ENCODE measurements around the gene EML3. TPM values are rescaled to one million over a fixed set of nuclear protein-coding genes. Genes with fewer than 3 reads are reported as not detected.
"Not testable (repeated sequence)": the region's sequence is repeated elsewhere in the genome, so short reads cannot be mapped to it uniquely, and the experiment has no call there.

Gene EML3
- total RNA-seq, 1 donor from 2014 or later, result 29.7 TPM

DNA sequence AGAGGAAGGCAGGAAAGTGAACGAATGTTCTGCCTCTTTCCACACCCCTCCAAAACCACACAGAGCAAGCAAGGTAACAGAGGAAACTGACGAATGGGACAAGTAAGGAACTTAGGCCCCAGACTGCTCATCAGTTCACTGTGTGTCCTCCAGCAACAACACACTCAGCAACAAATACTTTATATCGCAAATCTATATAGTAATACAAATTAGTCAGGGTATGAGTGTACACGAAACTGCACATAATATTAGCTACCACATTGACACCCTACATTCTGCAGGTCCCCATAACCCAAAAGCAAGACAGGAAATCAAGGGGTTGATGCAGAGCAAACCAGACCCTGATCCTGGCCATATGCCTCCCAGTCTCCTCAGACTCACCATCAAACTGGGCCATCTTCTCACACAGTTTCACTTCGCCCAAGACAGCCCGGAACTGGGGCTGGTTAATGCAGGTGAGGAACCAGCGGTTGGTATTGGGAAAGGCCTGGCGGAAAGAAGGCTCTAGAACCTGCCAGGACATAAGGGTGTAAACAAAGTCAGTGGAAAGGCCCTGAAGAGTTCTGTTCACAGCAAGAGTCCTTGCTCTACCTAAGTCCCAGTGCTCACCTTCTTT, 45.4 kb downstream of the EML3 start:
- no peak overlapping the region for H3K4me3 ChIP-seq (ENCODE audit: low read depth, low read length)
- DNase-seq (ENCODE audit: low read depth), result no peak
- TF ChIP-seq, protein P1, sequence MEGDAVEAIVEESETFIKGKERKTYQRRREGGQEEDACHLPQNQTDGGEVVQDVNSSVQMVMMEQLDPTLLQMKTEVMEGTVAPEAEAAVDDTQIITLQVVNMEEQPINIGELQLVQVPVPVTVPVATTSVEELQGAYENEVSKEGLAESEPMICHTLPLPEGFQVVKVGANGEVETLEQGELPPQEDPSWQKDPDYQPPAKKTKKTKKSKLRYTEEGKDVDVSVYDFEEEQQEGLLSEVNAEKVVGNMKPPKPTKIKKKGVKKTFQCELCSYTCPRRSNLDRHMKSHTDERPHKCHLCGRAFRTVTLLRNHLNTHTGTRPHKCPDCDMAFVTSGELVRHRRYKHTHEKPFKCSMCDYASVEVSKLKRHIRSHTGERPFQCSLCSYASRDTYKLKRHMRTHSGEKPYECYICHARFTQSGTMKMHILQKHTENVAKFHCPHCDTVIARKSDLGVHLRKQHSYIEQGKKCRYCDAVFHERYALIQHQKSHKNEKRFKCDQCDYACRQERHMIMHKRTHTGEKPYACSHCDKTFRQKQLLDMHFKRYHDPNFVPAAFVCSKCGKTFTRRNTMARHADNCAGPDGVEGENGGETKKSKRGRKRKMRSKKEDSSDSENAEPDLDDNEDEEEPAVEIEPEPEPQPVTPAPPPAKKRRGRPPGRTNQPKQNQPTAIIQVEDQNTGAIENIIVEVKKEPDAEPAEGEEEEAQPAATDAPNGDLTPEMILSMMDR (conservative IDR thresholded peaks at IDR 0.05; ENCODE audit: low read depth, low read length), result no peak

DNA sequence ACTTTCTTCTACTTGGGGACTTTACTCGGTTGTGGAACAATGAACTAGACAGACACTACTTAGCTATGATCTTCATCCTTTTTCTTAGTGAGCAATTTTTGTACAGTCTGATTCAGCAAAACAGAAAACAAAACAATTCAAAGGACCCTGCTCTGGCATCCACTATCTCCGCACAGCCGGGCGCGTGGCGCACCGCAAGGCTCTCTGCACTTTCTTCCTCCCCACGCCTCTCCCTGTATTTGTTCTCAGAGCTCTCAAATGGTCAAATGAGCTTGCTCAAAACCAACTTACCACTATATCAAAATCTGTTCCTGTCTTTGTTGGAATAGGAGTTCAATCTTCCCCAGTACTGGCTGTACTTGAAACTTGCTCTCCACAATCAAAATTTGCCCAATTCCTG, 46.3 kb downstream of the EML3 start:
- H3K4me3 ChIP-seq (ENCODE audit: low read depth, low read length), result no peak overlapping the region
- DNase-seq (ENCODE audit: low read depth), result no peak
- TF ChIP-seq, protein P1 (conservative IDR thresholded peaks at IDR 0.05; ENCODE audit: low read depth, low read length), result no peak

DNA sequence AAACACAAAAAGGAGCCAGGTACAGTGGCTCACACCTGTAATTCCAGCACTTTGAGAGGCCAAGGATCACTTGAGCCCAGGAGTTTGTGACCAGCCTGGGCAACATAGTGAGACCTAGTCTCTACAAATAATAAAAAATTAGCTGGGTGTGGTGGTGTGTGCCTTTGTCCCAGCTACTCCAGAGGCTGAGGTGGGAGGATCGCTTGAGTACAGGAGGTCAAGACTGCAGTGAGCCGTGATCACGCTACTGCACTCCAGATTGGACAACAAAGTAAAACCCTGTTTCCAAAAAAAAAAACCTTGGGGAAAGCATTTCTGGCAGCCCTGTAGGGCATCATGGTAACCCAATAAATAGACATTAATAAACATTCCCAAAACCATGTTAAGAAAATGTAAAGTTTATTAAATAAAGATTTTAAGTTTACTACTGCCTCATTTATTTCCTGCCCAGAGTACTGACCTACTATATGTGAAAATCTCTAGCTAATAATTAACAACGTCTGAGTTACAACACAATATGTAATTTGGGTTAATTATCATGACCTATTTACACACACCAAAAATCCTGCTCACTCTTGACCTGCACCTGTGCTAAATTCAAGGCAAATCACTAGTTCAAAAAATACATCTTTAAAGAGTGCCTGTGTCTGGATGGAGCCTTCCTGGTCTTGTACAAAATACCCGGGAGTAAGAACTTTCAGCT, 47.3 kb downstream of the EML3 start:
- TF ChIP-seq, protein P1 (conservative IDR thresholded peaks at IDR 0.05; ENCODE audit: low read depth, low read length), result no peak
- no peak for DNase-seq (ENCODE audit: low read depth)
- no peak overlapping the region for H3K4me3 ChIP-seq (ENCODE audit: low read depth, low read length)

DNA sequence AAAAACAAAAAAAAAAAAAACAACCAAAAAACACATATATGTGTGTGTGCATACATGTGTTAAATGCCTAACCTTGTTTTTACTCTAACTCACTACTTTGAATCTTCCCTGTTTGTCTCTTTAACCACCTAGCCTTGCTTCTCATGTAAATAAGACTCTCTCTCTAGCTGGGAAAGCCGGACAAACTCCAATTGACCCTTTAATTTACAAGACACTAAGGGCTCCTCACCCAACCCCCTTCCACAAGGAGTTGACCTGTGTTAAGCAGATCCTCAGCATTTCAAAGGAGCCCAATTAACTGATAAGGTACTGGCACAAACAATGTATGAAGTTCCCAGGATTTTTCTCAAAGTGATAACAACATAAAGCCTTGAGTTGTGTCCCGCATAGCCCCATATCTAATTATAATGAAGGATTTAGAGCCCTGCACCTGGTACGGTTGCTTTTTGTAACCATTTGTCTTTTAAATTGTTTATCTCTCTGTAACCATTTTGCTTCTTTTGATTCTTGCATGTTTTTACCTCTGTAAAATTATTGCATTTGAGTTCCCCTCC, 50.8 kb downstream of the EML3 start:
- not testable (repeated sequence) for H3K4me3 ChIP-seq (ENCODE audit: low read depth, low read length); DNase-seq (ENCODE audit: low read depth)

DNA sequence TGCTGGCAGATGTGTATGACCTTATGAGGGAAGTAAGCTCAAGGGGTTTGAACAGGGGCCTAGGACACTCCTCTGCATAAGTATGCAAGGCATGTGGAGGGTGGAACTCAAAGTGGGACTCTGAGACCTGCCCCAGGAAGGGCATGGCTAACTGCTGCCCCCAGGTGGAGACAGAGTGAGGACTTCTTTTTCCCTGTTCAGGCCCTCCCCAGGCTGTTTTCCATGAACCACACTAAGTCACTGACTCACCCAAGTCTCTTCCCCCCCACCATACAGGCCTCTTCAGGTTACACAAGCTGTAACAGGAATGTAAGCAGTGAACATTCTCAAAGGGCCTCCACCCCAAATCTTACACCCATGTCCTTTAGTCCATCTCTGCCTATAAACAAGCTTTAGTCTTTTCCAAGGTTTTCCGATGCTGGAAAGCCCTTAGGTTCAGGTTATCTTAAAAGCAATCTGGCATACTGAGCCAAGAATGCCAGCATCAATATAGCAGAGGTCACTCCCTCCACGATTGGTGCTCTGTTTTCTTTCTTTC, 51.9 kb downstream of the EML3 start:
- no peak overlapping the region for H3K4me3 ChIP-seq (ENCODE audit: low read depth, low read length)
- TF ChIP-seq, protein P1 (conservative IDR thresholded peaks at IDR 0.05; ENCODE audit: low read depth, low read length), result peak; percentile 95
- DNase-seq (ENCODE audit: low read depth), result peak; percentile 91

DNA sequence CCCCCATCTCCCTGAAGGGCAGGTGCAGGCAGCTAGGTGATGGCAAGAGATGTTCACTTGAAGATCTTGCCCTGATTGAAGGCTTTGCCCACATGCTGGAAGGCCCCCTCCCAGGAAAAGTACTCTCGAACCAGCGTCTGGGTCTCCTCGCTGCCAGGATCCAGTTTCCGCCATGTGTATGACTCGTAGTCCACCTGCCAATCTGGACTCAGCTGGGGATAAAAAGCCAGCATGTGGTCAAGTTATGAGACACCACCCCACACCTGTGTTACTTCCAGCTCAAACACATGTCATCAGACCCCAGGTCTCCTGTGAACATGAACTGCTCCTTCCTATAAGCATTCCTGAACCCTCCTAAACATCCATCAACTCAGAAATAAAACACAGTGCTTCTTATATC, 52.9 kb downstream of the EML3 start:
- H3K4me3 ChIP-seq (ENCODE audit: low read depth, low read length); DNase-seq (ENCODE audit: low read depth): not testable (repeated sequence)

DNA sequence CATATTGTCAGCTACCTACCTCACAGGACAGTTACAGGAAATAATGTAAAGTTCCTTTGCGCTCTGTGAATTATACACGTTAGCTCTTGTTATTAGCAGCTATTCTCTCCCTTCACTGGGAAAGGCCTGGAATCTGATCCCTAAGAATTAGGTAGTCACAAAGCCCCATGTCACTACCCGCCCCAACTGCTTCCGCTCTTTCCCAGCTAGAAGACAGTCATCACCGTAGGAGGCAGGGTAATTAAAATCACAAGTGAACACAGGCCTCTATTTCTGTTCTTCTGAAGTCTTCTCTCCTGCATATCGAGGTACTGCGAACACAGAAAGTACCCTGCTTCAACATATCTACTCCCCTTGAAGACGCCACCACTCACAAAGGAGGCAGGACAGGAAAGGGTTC, 53.4 kb downstream of the EML3 start:
- DNase-seq (ENCODE audit: low read depth), result no peak

More for the DNA sequence above, 53.4 kb downstream of the EML3 start:
- no peak overlapping the region for H3K4me3 ChIP-seq (ENCODE audit: low read depth, low read length)
- TF ChIP-seq, protein P1 (conservative IDR thresholded peaks at IDR 0.05; ENCODE audit: low read depth, low read length), result no peak

Data from epithelial cell of proximal tubule (primary cell).